CD14-positive monocyte (primary cell): ENCODE data around the gene ITGA7. TPM values are rescaled to one million over a fixed set of nuclear protein-coding genes. Genes with fewer than 3 reads are reported as not detected.

Experiments used
- DNase-seq, 3 donors: peaks; one replicate each; pipeline ENCODE4 v3.0.0-alpha.2; 2011 to 2022
- H2AFZ ChIP-seq: 2 replicates; pipeline ENCODE4 v1.6.0; 2012; ENCODE audit warnings: mild to moderate bottlenecking, low read depth, low read length, inconsistent platforms; ENCODE audit not compliant: insufficient read depth, poor library complexity, severe bottlenecking
- H3K27ac ChIP-seq, 2 donors: 1 replicate in 1 of 2; 2 replicates in 1 of 2; pipeline ENCODE4 v1.5.1; 2012 to 2013; ENCODE audit warnings: low read length in 2 of 2, control low read depth in 1 of 2, inconsistent platforms in 1 of 2, low read depth in 1 of 2, mild to moderate bottlenecking in 1 of 2
- H3K27me3 ChIP-seq, 2 donors: one replicate each; pipeline versions ENCODE4 v1.6.0 to v1.6.1; 2011 to 2013; ENCODE audit warnings: low read length in 2 of 2; ENCODE audit not compliant: control insufficient read depth in 2 of 2, insufficient read depth in 2 of 2
- H3K36me3 ChIP-seq, 2 donors: replicated peaks in 1 of 2; 1 replicate in 1 of 2; 2 replicates in 1 of 2; pipeline versions ENCODE4 v1.5.1 to v1.6.1; 2012 to 2013; ENCODE audit warnings: low read length in 2 of 2, control low read depth in 1 of 2, inconsistent platforms in 1 of 2, mild to moderate bottlenecking in 1 of 2; ENCODE audit not compliant: insufficient read depth in 2 of 2, control insufficient read depth in 1 of 2
- H3K4me1 ChIP-seq, 2 donors: 1 replicate in 1 of 2; 2 replicates in 1 of 2; pipeline versions ENCODE4 v1.5.1 to v1.6.1; 2012 to 2013; ENCODE audit warnings: low read length in 2 of 2, control low read depth in 1 of 2, inconsistent platforms in 1 of 2, mild to moderate bottlenecking in 1 of 2, moderate library complexity in 1 of 2; ENCODE audit not compliant: insufficient read depth in 2 of 2, control insufficient read depth in 1 of 2
- H3K4me2 ChIP-seq: replicated peaks from 2 replicates; pipeline ENCODE3; 2012; ENCODE audit warnings: low read length, moderate library complexity, mild to moderate bottlenecking; ENCODE audit not compliant: poor library complexity, severe bottlenecking; ENCODE audit errors: extremely low read depth
- H3K4me3 ChIP-seq, 3 experiments: fragments of 200-600 bp in 1 of 3; sonication (generic) in 1 of 3; replicated peaks in 1 of 3; 1 replicate in 2 of 3; 2 replicates in 1 of 3; pipeline ENCODE4 v1.5.1; 2011 to 2013; ENCODE audit warnings: low read length in 3 of 3, mild to moderate bottlenecking in 3 of 3, control low read depth in 2 of 3, low read depth in 2 of 3, inconsistent platforms in 1 of 3, moderate library complexity in 1 of 3
- H3K79me2 ChIP-seq: 2 replicates; pipeline ENCODE4 v1.6.0; 2012; ENCODE audit warnings: mild to moderate bottlenecking, control low read depth, inconsistent platforms, low read length, moderate library complexity; ENCODE audit not compliant: insufficient read depth
- H3K9ac ChIP-seq: 2 replicates; pipeline ENCODE4 v1.6.0; 2017; ENCODE audit warnings: low read length, mild to moderate bottlenecking; ENCODE audit not compliant: insufficient read depth, poor library complexity, severe bottlenecking
- H3K9me3 ChIP-seq, 2 donors: replicated peaks in 1 of 2; 1 replicate in 1 of 2; 2 replicates in 1 of 2; pipeline versions ENCODE4 v1.5.1 to v1.6.1; 2012 to 2013; ENCODE audit warnings: low read length in 2 of 2, control low read depth in 1 of 2; ENCODE audit not compliant: control insufficient read depth in 1 of 2, insufficient read depth in 1 of 2
- H4K20me1 ChIP-seq: 2 replicates; pipeline ENCODE4 v1.6.0; 2012; ENCODE audit warnings: mild to moderate bottlenecking, low read length, control low read depth, moderate library complexity; ENCODE audit not compliant: insufficient read depth
- H3K27ac Mint-ChIP-seq, 7 donors: one replicate each; pipeline ENCODE4 v1.8.0; 2020; ENCODE audit warnings: mild to moderate bottlenecking in 7 of 7, mixed read lengths in 7 of 7, moderate library complexity in 6 of 7, inconsistent platforms in 2 of 7
- H3K27me3 Mint-ChIP-seq, 3 donors: one replicate each; pipeline ENCODE4 v1.8.0; 2021 to 2022; ENCODE audit warnings: low read depth in 3 of 3, mild to moderate bottlenecking in 3 of 3, mixed read lengths in 3 of 3, moderate library complexity in 3 of 3, inconsistent platforms in 1 of 3
- H3K36me3 Mint-ChIP-seq, 2 donors: one replicate each; pipeline ENCODE4 v1.8.0; 2020; ENCODE audit warnings: mixed read lengths in 2 of 2, inconsistent platforms in 1 of 2, mild to moderate bottlenecking in 1 of 2
- H3K4me1 Mint-ChIP-seq: one replicate; pipeline ENCODE4 v1.8.0; 2020; ENCODE audit warnings: mild to moderate bottlenecking, mixed read lengths
- H3K4me3 Mint-ChIP-seq, 2 donors: one replicate each; pipeline ENCODE4 v1.8.0; 2020; ENCODE audit warnings: mild to moderate bottlenecking in 2 of 2, mixed read lengths in 2 of 2, moderate library complexity in 1 of 2
- H3K9me3 Mint-ChIP-seq, 7 donors: one replicate each; pipeline ENCODE4 v1.8.0; 2020 to 2022; ENCODE audit warnings: mixed read lengths in 7 of 7, mild to moderate bottlenecking in 6 of 7, moderate library complexity in 6 of 7, inconsistent platforms in 2 of 7
- CTCF ChIP-seq: fragments of 200-600 bp; IDR thresholded peaks from one replicate; pipeline ENCODE4 v1.8.0; 2022; ENCODE audit warnings: antibody characterized with exemption, mild to moderate bottlenecking
- WGBS: methylation state at CpG from one replicate; pipeline ENCODE4 v1.1.5; 2013; ENCODE audit warnings: missing lambda C conversion rate; ENCODE audit not compliant: insufficient coverage; 5-methylcytosine and 5-hydroxymethylcytosine counted together
- intact Hi-C, 2 donors: fragments of 100-400 bp; cut with micrococcal nuclease; formaldehyde crosslinking; loops; one replicate each; pipeline versions ENCODE4 v1.15.0 to v1.15.1; 2023
- polyA plus RNA-seq, 3 donors: library from polyadenylated mRNA; depleted of rRNA in 1 of 3; unstranded in 2 of 3; stranded (reverse) in 1 of 3; fragments of 300-500 nt in 2 of 3; fragments of >200 nt in 1 of 3; fragmentation: Illumina TruSeq in 2 of 3; gene quantifications; 1 replicate in 2 of 3; 2 replicates in 1 of 3; pipeline ENCODE4 v1.2.3, GENCODE V29; 2012 to 2021

ITGA7 gene
- polyA plus RNA-seq, 3 donors = 0.23 to 3.3 (median 0.55) TPM

GRCh38 chr12:55679691-55680090 is 28.0 kb downstream of the ITGA7 start:
- no peak overlapping the region for H2AFZ ChIP-seq
- peaks cover 42 to 53% of the 10 kb centered on the region in 2 donors for H3K4me1 ChIP-seq
- WGBS = 97% methylated on average over 4 of the region's 5 CpGs
- intact Hi-C loops = loop anchor here in 1 of 2 donors (5.0 kb wide), 2 partner anchors 37 to 38 kb away; partner anchors contain the start of gene BLOC1S1
- no peak overlapping the region for H3K9ac ChIP-seq
- no peak overlapping the region for H3K4me2 ChIP-seq
- Mint-ChIP-seq H3K27ac (no peak overlapping the region), H3K4me3 (no peak overlapping the region), H3K27me3 (peaks cover 3 to 6% (median 4%) of the 10 kb centered on the region in 3 donors), H3K4me1 (peaks cover 55% of the 10 kb centered on the region), H3K9me3 (peaks cover 0 to 7% (median 0%) of the 10 kb centered on the region in 7 donors), H3K36me3 (no peaks in the 10 kb centered on the region)
- no peak overlapping the region for H3K27ac ChIP-seq
- no peak overlapping the region for H3K4me3 ChIP-seq
- no peak for TF ChIP-seq CTCF
- H3K9me3 ChIP-seq = no peaks in the 10 kb centered on the region
- DNase-seq = no peak
- no peaks in the 10 kb centered on the region for H3K79me2 ChIP-seq
- H3K36me3 ChIP-seq = no peaks in the 10 kb centered on the region
- H3K27me3 ChIP-seq = no peaks in the 10 kb centered on the region
- H4K20me1 ChIP-seq = no peaks in the 10 kb centered on the region

- DNase-seq = peak; percentile 75 to 89 (median 87)
- Mint-ChIP-seq H3K27me3 (peaks cover 0 to 6% (median 0%) of the 10 kb centered on the region in 3 donors), H3K27ac (peak overlapping the region; percentile 74 to 96 (median 93)), H3K4me1 (peaks cover 55% of the 10 kb centered on the region), H3K9me3 (peaks cover 0 to 11% (median 0%) of the 10 kb centered on the region in 7 donors), H3K36me3 (peaks cover 0 to 2% of the 10 kb centered on the region in 2 donors), H3K4me3 (no peak overlapping the region)
- Histone ChIP-seq H3K4me3 (no peak overlapping the region), H3K27me3 (no peaks in the 10 kb centered on the region), H3K9ac (no peak overlapping the region), H3K9me3 (no peaks in the 10 kb centered on the region), H3K27ac (peak overlapping the region in 1 of 2 donors; percentile 86), H4K20me1 (no peaks in the 10 kb centered on the region), H2AFZ (no peak overlapping the region), H3K79me2 (no peaks in the 10 kb centered on the region), H3K4me1 (peaks cover 58 to 68% of the 10 kb centered on the region in 2 donors), H3K4me2 (peak overlapping the region; percentile 6), H3K36me3 (no peaks in the 10 kb centered on the region)
- WGBS = 0% methylated on average over 3 of the region's 6 CpGs
- intact Hi-C loops = loop anchor here in 1 of 2 donors (5.0 kb wide), 1 partner anchor 34 kb away; no protein-coding TSS in a partner anchor
- no peak for TF ChIP-seq CTCF
Measured at GRCh38 chr12:55676707-55677106, 31.0 kb downstream of the ITGA7 start.
